Omental fat pad (tissue), 4 donors: ENCODE results near the gene SH3BP1. TPM values are rescaled to one million over a fixed set of nuclear protein-coding genes. Genes with fewer than 3 reads are reported as not detected.
A peak's percentile ranks its signal among the peaks of the same experiment; 100 is the strongest.

Experiments
- ATAC-seq: fragments of 150-250 bp; one replicate; pipeline ENCODE4 v1.9.1; 2016; ENCODE audit warnings: mild to moderate bottlenecking, moderate library complexity; ENCODE audit not compliant: low FRiP score
- DNase-seq: peaks from one replicate; pipeline ENCODE4 v3.0.0-alpha.2; 2019; ENCODE audit warnings: low spot score
- CTCF ChIP-seq, 3 donors: fragments of 450-650 bp; IDR thresholded peaks; one replicate each; pipeline ENCODE4 v1.5.1; 2016 to 2017; ENCODE audit warnings: antibody characterized with exemption in 3 of 3, mild to moderate bottlenecking in 3 of 3, moderate library complexity in 2 of 3
- total RNA-seq, 4 donors: library from RNA; depleted of rRNA; stranded (reverse); fragments of >200 nt; gene quantifications; one replicate each; pipeline ENCODE4 v1.1.0, GENCODE V29; 2016

SH3BP1 gene
- total RNA-seq, 4 donors from 2014 or later: 3.6 to 11.5 (median 8.2) TPM

GRCh38 chr22:37680191-37680851 lies 40.9 kb downstream of the SH3BP1 start:
- no peak for TF ChIP-seq CTCF (IDR thresholded peaks at IDR 0.05)
- ATAC-seq (no peak), DNase-seq (no peak)

GRCh38 chr22:37681001-37681424 lies 41.5 kb downstream of the SH3BP1 start:
- DNase-seq (no peak), ATAC-seq (no peak)
- TF ChIP-seq CTCF (IDR thresholded peaks at IDR 0.05): no peak

GRCh38 chr22:37681556-37682049 lies 42.1 kb downstream of the SH3BP1 start:
- DNase-seq: no peak
- peak in 1 of 3 donors; percentile 9 for TF ChIP-seq CTCF (IDR thresholded peaks at IDR 0.05)
- peak; percentile 18 for ATAC-seq

DNA sequence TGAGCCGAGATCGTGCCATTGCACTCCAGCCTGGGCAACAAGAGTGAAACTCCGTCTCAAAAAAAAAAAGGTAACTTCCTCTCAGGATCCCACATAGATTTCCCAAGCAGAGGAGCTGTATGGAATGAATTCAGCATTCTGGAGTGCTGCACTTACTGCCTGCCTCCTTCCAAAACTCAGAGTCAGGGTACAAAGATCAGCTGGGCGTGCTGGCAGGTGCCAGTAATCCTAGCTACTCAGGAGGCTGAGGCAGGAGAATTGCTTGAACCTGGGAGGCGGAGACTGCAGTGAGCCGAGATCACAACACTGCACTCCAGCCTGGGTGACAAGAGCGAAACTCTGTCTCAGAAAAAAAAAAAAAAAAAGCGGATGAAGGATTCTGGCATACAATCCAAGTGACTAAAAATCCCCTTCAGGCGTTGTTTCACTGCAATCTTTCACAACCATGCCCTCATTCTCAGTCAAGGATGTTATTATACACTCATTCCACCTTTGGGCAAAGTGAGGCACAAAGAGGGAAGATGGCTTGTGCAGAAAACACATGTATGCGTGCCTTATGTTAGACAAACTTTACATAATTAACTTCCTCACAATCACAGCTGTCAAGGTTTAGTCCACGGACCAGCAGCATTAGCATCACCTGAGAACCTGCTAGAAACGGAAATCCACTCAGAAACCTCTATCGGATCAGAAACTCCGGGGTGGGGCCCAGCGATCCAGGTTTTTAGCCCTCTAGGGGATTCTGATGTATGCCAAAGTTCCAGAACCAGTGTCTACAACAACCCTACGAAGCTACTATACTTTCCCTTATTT lies 45.5 kb downstream of the SH3BP1 start:
- DNase-seq: no peak
- no peak for TF ChIP-seq CTCF (IDR thresholded peaks at IDR 0.05)
- no peak for ATAC-seq

DNA sequence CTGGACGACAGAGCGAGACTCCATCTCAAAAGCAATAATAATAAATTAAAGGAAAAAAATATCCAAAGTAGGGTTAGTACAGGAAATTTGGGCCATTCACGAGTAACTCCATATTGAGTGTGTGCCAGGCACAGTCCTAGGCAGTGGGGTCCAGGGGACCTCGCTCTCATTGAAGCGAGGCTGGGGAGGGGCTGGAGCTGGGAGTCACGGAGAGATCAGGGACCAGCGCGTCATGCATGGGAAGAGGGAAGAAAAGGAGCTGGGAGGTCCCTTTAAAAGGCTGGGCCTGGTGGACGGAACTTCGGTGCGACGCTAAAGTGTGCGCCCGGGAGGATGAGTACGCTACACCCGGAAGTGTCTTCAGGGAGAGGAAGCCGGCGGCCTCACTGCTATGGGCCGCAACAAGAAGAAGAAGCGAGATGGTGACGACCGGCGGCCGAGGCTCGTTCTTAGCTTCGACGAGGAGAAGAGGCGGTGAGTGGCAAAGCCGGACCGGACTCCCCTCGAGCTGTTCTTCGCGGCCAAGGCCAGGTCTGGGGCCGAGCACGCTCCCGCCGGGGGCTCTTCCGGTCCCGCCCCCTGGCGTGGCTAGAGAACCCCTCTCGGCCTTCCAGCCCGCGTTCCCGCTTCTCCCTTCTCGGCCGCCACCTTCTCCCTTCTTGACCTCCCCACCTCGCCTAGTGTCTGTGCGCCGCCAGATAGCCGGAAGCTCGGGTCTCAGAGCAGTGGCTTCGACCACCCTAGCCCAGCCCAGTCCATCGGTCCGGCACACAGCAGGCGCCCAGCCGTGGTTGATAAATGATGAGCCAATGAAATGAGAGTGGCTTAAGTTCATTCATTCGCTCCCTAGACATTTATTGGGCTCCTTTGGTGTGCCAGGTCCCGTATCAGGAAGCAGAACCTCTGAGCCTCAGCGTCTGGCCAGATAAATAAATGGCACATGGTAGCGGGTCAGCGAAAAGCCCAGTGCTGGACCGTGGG lies 46.8 kb downstream of the SH3BP1 start, which contains the start of gene NOL12:
Gene NOL12 (plus strand): TSS at position 342 of the 981 bp plus-strand sequence. CDS start 50 bp downstream, at position 392.
- peak; percentile 69 for ATAC-seq
- no peak for TF ChIP-seq CTCF (IDR thresholded peaks at IDR 0.05)
- peak; percentile 38 for DNase-seq

DNA sequence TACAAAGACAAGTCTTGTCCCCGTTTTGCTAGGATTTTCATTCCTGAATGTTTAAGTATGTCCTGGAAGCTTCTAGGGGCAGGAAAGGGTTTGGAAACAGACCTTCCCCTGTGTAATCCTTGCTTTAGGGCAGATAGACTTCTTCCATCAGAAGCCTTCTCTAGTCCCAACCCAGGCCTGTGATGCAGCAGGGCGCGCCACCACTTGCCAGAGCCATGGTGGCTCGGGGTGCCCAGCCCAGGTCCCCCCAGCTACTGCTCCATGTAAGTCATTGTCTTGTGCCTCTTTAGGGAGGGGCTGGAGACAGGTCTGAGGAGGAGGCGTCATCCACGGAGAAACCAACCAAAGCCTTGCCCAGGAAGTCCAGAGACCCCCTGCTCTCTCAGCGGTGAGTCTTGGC lies 50.9 kb downstream of the SH3BP1 start:
- no peak for TF ChIP-seq CTCF (IDR thresholded peaks at IDR 0.05)
- ATAC-seq: no peak
- no peak for DNase-seq
